Muscle of arm (tissue), 12 donors: ENCODE measurements around the gene MRPS18A. TPM values are rescaled to one million over a fixed set of nuclear protein-coding genes. Genes with fewer than 3 reads are reported as not detected.

Source experiments
- DNase-seq: peaks from one replicate; pipeline ENCODE4 v3.0.0-alpha.2; 2013
- polyA plus RNA-seq, 12 donors: library from polyadenylated mRNA; unstranded; fragments of 120-200 nt; gene quantifications; one replicate each; pipeline ENCODE4 v1.2.1, GENCODE V29; 2013; ENCODE audit not compliant: insufficient read length in 12 of 12

Gene MRPS18A
- polyA plus RNA-seq, 12 donors = 26.7 to 38.0 (median 31.5) TPM; not detected in 1

- no peak for DNase-seq
Measured at GRCh38 chr6:43719511-43719910, 31.9 kb upstream of the MRPS18A start.

- DNase-seq = no peak
Measured at GRCh38 chr6:43718387-43719105, 31.0 kb upstream of the MRPS18A start.

GRCh38 chr6:43717822-43718221 lies 30.2 kb upstream of the MRPS18A start:
- no peak for DNase-seq

- no peak for DNase-seq
Measured at GRCh38 chr6:43717389-43717788, 29.8 kb upstream of the MRPS18A start.

GRCh38 chr6:43716099-43716498 lies 28.5 kb upstream of the MRPS18A start:
- peak; percentile 77 for DNase-seq

GRCh38 chr6:43715056-43715788 lies 27.6 kb upstream of the MRPS18A start:
- no peak for DNase-seq

GRCh38 chr6:43714311-43715055 lies 26.9 kb upstream of the MRPS18A start:
- no peak for DNase-seq

GRCh38 chr6:43713643-43714310 lies 26.2 kb upstream of the MRPS18A start:
- no peak for DNase-seq

- DNase-seq = no peak
Measured at GRCh38 chr6:43712579-43712978, 25.0 kb upstream of the MRPS18A start.

GRCh38 chr6:43710576-43710975 lies 23.0 kb upstream of the MRPS18A start:
- DNase-seq = no peak

- no peak for DNase-seq
Measured at GRCh38 chr6:43709654-43710303, 22.2 kb upstream of the MRPS18A start.

GRCh38 chr6:43708860-43709653 lies 21.5 kb upstream of the MRPS18A start:
- DNase-seq = no peak

- DNase-seq = no peak
Measured at GRCh38 chr6:43707767-43708166, 20.2 kb upstream of the MRPS18A start.

GRCh38 chr6:43707269-43707668 lies 19.7 kb upstream of the MRPS18A start:
- DNase-seq = no peak

GRCh38 chr6:43706788-43707187 lies 19.2 kb upstream of the MRPS18A start:
- no peak for DNase-seq

- no peak for DNase-seq
Measured at GRCh38 chr6:43705996-43706395, 18.4 kb upstream of the MRPS18A start.

GRCh38 chr6:43703512-43704429 lies 16.2 kb upstream of the MRPS18A start:
- no peak for DNase-seq

GRCh38 chr6:43702534-43703440 lies 15.2 kb upstream of the MRPS18A start:
- DNase-seq = peak; percentile 73

GRCh38 chr6:43702171-43702533 lies 14.6 kb upstream of the MRPS18A start:
- DNase-seq = no peak
